GM18519 (cell line): ENCODE results near the gene CABP1.
A peak's percentile ranks its signal among the peaks of the same experiment; 100 is the strongest.
"Not testable (repeated sequence)": the region's sequence is repeated elsewhere in the genome, so short reads cannot be mapped to it uniquely, and the experiment has no call there.

Experiments used
- ATAC-seq: cut with Tn5 transposase; IDR thresholded peaks from one replicate; pipeline ENCODE4 v1.9.1; 2021; ENCODE audit warnings: mild to moderate bottlenecking, moderate library complexity; ENCODE audit not compliant: unreplicated experiment, low FRiP score

The CABP1 gene

DNA sequence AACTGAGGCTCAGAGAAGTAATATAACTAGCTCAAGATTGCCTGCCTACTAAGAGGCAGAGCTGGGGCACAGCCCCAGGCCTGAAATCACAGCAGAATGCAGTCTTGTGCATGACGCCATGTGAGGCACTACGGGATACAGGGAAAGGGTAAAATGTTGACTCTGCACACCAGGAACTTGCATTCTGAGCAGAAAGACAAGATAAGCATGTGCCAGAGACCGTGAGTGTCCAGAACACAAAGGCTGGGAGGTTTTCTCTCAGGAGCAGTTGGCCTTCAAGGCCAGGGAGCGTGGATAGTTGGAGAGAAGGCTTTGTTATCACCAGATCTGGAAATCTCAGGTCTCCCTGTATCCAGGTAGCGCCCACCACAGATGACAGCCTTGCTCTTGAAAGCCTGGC, 23.3 kb downstream of the CABP1 start:
- ATAC-seq: no peak

DNA sequence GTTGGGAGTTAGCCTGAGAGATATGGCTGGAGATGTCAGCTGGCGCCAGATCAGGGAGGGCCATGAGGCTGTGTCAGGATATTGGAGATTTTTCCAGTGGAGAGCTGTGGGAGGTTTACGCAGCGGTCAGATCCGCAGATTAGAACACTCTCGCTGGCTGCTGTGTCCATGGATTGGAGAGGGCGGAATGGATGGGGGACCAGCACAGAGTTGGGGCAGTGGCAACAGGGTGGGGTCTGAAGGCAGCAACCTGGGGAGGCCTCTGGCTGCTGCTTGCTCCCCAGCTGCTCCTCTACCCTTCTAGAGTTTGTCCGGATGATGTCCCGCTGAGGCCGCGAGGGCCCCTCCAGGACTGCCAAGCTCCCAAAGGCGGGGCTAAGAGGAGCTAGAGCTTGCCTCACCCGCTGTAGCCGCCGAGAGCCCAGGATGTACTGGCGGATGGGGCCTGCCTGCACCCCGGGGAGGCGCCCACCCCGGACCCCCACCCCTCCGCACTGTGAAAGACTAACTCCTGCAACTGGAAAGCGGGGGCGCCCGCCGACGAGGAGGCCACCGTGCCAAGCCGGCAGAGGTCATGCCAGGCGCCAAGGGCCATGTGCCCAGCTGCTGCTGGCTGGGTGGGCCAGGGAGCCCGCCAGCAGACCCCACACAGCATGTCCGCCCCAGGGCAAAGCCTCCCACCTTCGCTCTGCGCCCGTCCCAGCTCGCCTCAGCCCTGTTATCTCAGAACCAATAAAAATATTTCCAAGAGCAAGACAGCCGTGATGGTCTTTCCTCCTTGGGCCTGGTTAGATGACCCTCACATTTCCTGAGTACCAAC, 26.4 kb downstream of the CABP1 start:
- no peak for ATAC-seq

DNA sequence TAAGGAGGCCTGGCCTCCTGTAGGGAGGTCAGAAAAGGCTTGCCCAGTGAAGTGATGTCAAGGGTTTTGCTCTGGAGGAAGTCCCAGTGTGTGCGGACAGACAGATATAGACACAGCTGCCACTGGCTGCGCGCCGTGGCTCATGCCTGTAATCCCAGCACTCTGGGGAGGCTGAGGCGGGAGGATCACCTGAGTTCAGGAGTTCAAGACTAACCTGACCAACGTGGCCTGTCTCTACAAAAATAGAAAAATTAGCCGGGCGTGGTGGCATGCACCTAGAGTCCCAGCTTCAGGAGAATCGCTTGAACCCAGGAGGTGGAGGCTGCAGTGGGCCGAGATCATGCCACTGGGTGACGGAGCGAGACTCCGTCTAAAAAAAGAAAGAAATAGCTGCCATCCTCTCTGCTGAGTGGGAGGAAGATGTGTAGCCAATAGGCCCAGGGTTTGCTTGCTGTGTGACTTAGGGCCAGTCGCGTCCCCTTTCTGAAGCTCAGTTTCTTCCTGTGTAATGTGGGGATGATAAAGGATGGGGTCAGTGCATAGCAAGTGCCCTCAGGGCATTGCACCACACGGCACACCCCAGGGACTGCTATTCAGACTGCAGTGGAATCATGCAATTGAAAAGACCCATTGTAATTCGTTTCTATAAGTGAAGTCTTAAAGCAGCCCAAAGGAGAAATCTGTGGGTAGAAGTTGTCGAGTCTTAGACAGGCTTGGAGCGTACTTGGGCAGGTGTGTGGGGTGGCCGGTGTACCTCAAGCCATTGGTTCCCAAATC, 27.9 kb downstream of the CABP1 start:
- no peak for ATAC-seq

- no peak for ATAC-seq
Measured at GRCh38 chr12:120668868-120669840, 28.7 kb downstream of the CABP1 start.

DNA sequence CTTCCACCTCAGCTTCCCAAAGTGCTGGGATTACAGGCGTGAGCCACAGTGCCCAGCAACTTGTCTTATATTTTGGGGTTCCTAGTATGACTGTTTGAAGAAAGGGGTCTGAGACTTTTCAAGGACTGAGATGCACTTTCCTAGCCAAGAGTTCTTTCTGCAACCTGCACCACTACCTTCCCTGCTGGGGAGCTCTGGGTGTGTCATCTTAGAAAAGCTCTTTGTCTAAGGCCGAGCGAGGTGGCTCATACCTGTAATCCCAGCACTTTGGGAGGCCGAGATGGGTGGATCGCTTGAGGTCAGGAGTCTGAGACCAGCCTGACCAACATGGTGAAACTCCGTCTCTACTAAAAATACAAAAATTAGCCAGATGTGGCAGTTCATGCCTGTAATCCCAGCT, 29.8 kb downstream of the CABP1 start:
- ATAC-seq: not testable (repeated sequence)

- no peak for ATAC-seq
Measured at GRCh38 chr12:120670667-120671066, 30.2 kb downstream of the CABP1 start.

DNA sequence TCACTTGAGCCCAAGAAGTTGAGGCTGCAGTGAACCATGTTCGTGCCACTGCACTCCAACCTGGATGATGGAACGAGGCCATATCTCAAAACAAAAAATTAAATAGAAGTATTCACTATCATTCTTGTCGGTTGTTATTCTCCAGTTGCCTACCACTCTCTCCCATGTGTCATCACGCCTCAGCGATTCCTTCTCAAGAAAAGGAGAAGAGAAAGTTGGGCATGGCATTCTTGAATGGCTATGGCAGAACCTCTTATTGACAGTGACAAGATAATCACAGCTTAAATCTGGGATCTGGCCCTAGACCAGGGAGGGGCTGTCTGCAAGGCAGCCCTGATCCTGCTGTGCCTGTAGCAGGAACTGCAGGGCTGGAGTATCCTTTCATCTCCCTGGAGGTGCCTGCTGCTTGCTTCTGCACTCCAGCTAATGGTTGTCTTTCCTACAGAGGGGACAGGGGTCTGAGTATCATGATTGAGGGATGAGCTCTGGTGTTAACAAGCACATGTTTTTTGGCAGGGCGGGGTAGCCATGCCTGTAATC, 33.7 kb downstream of the CABP1 start:
- no peak for ATAC-seq

GRCh38 chr12:120677765-120678473, 37.5 kb downstream of the CABP1 start:
- no peak for ATAC-seq

DNA sequence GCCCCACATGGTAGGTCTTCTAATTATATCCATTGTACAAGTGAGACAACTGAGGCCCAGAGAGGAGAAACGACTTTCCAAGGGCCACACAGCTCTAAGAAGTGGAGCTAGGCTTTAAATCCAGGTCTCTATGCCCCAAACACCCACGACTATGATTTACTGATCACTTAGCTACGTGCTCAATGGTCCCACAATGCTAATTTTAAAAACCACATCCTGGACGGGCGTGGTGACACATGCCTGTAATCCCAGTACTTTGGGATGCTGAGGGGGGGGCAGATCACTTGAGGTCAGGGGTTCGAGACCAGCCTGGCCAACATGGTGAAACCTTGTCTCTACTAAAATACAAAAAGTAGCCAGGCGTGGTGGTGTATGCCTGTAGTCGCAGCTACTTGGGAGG, 38.1 kb downstream of the CABP1 start:
- no peak for ATAC-seq

DNA sequence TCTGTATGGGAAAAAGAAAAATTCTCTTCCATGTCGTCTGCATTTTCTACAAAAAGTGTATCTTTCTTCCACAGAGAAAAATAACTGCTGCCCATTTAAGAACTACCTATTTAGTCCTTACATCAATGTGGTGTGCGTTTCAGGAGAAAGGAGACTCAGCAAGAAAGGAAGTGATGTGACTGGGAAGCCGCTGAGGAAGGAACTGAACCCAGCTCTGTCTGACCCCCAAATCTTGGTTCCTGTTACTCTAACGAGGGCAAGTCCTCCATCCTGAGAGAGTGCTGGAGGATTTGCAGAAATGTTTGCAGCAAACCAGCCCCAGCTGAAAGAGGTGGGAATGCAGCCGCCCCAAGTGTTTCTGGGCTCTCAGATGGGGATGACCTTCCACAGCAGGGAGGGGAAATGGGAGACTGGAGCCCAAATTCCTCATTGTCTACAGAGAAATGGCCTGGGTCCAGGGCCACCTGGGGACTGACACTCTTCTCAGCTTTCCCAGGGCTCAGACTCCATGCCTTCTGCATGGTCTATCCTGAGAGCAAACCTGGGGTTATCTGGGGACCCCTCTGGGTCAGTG, 39.8 kb downstream of the CABP1 start:
- no peak for ATAC-seq

DNA sequence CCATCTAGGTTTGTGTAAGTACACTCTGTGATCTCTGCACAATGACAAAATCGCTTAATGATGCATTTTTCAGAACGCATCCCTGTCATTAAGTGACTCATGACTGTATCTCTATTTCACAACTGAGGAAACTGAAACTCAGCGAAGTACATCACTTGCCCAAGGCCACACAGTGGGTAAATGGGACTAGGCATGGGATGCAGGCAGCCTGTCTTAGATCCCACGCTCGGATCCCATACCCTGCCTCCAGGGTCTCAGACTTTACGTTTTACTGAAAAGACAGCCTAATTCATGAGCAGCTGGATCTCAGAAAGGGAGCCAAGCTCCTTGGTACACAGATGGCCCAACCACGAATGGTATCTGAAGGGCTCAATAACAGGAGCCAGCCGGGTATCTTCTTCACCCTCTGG, 44.1 kb downstream of the CABP1 start:
- no peak for ATAC-seq

DNA sequence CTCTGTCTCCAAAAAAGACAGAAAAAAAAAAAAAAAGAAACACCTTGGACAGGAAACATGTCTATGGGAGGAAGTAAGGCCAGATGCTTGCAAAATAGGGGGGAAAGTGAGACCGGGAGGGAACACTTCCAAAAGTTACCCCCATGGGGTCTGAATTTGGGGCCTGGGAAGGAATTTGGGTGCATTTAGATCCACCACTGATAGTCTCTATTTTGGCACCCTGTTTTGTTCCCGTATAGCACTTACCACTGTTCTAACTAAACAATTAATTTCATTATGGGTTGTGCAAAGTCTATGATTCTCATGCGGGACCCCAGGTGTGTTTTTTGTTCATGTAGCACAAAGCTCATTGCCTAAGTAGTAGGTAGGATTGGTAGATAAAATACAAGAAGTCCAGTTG, 45.1 kb downstream of the CABP1 start:
- ATAC-seq: no peak

- peak; percentile 63 for ATAC-seq
Measured at GRCh38 chr12:120686151-120686689, 45.8 kb downstream of the CABP1 start.

GRCh38 chr12:120686690-120687577, 46.5 kb downstream of the CABP1 start, which contains the start of gene MLEC:
TSS of gene MLEC (plus strand) at chr12:120687149. CDS start at chr12:120687297, 148 bp downstream.
- peak; percentile 54 for ATAC-seq

DNA sequence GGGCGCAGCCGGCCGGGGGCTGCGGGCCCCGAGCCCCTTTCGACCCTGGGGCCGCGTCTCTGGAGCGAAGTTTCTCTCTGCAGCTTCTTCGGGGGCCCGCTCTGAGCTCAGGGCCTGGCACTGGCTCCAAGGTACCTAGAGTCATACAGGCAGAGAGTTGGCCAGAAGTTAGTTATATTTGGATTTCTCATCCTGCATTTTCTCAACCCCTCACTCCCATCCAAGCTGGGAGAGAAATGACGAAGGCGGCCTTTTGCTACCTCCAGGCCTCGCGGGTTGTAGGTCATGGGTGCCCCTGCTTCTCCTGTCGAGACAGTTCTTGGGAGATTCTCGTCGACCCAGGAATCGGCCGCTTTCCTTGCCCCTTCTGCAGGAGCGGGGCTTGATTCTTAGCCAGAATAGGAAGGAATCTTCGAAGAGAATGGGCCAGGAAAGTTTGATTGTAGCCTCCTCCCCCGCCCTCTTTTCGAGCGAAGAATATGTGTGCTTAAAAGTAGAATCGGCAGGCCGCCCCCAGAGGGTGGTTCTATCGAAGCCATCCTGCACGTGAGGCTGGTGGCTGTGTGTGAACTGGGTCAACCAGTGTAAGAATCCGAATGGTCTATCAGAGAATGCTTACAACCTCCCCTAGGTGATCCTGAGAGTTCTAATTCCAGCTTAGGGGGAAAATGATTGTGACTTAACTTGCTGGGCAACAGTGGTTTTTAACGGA, 47.3 kb downstream of the CABP1 start:
- no peak for ATAC-seq

- ATAC-seq: no peak
Measured at GRCh38 chr12:120688527-120689071, 48.2 kb downstream of the CABP1 start.

DNA sequence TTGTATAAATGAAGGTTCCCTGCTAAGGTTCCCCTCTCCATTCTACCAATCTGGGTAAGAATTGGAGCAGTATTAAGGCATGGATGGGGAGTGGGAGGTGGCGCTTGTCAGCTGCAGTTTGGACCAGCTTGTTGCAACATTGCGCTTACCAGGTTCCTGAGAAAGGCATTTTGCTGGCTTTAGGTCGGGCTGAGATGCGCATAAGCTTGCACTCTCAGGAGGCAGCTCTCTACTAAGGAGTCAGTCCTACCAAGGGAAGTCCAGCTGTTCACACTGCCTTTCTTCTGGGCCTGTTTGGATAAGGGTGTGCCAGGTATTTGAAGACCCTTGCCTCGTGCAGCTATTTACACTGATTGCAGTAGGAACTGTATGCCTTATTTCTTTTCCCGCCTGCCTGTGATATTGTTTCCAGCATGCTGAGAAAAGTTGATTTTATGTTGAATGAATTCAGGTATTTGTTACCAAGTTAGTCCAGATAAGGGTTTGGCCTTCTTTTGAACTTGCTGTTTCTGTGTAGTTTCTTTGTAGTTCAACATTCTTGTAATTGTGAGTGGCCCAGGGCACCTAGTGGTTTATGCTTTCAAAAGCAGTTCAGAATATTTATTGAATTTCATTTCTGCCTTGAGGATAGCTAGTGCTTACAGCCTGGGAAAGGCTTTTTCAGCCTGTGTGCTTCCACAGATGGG, 49.1 kb downstream of the CABP1 start:
- ATAC-seq: no peak
